AML-193 (cell line): ENCODE results near the gene CRIP1.
A peak's percentile ranks its signal among the peaks of the same experiment; 100 is the strongest.

ENCODE experiments used
- DNase-seq, 2 experiments: peaks; one replicate each; lab custom pipeline; 2025; lab: John Stamatoyannopoulos, UW

CRIP1 gene

DNA sequence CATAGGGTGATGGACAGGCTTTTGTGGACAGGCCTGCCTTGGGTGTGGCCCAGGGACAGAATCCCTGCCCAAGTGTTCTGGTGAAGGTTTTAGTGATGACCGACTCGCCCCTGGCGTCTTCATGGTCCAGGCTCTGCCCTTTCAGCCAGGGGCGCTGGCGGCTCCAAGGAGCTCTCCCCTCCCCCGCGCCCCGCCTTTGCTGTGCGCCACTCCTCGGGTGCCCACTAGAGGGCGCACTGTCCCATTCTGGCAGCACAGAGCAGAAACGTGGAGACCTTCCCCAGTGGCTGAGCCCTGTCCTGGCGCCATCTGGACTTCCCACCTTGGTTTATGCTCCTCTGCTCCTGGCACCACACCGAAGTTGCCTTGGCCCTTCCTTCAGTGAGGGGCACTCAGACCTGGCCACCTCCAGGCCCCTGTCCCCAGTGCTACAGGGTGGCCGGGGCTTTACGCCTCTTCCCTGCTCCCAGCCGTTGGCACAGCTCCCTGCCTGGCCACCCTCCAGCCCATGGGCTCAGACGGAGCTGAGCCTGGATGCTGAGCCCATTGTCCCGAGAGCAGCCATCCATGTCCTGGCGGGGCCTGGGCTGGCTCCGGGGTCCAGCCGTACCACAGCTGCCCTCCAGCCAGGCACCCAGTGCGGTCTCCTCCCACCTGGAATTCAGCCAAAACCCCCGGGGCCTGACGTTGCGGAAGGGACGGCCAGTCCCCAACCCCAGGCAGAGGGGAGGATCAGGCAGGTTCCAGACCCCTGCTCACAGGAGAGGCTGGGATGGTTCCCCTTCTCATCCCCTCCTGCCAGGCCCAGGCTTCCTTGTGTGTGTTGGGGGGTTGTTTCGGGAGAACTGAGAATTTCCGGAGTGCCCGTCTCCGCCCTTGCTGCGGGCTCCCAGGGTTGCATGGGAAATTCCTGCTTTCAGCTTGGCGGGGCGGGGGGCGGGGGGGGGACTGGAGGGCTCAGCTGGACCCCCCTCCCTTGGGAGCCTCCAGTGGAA lies 5.6 kb upstream of the CRIP1 start:
- DNase-seq, result peak; percentile 71 to 79

DNA sequence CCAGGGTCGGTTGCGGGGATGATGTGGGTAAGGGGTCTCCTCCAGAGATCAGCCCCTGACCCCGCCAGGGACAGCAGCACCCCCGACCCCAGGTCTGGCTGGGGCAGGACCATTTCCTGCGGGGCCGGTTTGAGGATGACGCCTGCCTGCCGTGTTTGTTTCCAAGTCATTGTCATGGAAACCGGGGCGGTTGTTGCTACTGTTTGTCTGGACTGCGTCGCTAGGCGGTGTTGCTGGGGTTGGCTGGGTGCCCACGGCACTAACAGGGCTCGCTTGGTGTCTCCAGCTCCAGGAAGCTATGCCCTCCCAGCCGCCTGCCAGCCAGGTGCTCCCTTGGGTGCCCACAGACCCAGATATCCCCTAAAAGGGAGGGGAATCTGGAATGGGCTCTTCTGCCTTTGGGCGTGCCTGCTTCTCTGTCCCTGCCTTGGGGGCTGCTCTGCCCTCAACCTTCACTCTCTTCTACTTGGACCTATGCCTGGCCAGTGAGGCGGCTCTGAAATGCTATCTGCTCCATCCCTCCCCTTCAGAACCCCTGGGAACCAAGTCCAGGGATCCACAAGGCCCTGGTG lies 4.7 kb upstream of the CRIP1 start:
- peak; percentile 90 to 92 for DNase-seq

DNA sequence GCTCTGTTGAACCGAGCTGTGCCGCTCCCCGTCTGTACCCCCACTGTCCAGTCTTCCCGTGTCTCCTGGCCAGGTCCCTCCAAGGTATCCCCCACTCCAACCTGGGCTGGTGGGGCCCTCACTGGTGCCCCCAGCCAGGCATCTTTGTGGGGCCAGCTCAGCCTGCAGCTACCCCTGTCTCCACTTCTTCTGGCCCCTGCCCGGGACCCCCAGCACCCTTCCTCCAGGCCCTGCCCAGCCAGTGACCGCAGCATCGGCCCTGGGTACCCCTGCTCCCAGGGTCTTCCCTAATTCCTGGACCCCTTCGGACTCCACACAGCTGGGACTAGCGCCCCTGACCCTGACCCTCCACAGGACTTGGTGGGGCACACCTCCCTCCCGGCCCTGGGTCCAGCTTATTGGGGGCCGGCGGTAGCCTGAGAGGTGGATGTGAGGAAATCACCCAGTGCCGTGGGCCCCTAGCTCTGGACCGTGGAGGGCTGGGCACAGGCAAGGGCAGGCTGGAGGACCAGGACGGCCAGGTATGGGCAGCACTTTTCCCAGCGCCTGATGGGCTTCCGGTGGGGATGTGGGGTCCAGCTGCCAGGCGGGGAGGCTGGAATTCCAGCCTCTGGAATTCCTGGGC lies 4.1 kb upstream of the CRIP1 start:
- DNase-seq, result no peak

DNA sequence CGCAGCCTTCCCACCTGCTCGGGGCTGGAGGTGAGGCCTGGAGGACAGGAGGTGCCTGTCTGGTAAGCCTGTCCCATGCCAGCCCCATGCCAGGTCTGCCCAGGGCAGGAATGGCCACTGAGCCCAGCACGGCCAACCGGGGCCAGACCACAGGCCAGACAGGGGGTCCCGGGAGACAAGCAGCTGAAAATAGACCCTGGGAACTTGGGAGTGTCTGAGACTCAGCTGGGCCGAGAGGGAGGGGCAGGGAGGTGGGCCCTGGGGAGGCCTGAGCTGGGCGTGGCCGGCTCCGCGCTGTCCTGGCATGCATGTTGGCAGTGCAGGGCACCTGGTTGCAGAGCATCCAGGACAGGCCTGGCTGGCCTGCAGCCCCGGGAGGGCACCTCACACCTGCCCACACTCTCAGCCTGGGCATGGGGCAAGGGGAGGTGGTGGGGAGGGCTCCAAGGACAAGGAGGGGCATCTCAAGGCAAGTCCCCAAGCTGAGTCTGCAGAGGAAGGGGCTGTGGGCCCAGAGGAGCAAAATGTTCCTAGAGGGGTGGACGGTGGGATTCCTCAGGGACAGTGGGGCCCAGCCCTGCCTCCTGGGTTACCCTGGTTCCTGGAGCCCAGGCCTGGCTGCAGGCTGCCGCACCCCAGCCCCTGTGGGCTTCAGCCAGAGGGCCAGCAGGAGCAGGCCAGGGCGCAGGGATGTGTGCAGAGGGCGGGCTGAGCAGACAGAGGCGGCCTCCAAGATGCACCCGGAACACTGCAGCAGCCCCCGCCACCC lies 3.2 kb upstream of the CRIP1 start:
- no peak for DNase-seq

DNA sequence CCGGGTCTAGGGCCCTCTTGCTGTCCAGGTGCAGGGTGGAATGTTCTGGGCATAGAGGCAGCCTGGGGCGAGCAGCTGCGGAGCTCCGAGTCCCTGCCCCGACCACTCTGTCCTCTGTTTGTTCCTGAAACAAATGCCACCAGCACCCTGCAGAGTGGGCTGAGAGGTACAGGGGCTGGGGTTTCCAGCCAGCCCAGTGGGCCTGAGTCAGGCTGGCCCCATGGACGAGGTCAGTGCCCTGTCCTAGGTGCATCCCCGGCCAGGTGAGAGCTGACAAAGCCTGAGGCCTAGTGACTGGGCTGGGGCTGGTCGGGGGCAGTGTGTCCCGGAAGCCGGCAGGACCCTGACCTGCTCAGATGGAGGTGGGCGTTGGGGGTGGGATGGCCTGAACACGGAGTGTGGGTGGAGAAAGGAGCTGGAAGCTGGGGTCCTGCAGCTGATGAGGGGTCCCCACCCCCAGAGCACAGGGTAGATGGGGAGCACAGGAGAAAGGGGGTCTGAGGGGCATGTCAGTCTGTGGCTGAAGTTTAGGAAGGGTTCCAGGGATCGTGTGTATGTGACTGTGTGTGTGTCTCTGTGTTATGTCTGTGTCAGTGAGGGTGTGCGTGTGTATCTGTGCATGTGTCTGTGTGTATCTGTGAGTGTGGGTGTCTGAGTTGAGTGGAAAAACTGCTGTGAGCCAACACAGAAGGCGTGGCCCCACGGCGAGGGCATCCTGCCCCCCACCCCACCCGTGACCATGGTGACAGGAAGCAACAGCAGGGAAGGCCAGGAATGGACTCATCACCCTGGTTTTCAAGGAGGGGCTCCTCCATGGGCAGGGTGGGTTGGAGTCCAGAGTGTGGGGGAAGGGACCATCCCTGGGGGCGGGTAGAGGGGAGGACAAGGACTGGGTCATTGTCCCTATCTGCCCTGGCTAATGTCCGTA lies 2.4 kb upstream of the CRIP1 start:
- DNase-seq, result no peak

DNA sequence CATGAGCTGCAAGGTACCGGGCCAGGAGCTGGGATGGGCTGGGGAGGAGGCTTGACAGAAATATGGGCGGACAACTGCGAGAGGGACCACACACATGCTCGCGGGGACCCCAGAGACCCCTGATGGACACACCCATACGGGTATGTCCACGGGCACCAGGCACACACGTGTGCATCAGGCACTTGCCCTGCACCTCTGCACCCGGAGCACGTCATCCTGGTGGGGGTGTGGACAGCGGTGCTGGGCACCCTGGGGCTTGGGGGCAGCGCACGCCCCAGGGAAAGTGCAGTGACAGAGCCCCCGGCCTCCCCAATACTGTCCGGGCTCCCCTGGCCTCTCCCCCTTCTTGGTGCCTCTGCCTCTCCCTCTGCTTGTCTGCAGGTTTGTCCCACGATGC lies 1.7 kb upstream of the CRIP1 start:
- DNase-seq, result no peak

DNA sequence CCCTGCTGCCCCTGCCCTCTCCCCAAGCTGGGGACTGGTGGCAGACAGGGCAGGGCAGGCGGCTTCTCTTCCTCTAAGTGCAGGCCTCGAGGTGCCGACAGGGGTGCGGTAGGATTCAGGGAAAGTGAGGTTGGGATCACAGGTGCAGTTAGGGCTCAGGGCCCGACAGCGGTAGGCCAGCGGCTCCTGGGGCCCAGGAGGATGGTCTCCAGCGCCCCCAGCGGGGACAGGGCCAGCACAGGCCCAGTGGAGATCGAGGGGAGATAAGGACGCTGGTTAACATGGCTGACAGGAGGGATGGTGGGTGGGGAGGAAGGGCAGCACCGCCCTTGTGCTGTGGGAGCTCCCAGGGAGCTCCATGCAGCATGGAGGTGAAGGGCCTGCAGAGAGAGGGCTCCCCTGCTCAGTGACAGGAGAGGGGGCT lies 935 bp upstream of the CRIP1 start:
- no peak for DNase-seq

DNA sequence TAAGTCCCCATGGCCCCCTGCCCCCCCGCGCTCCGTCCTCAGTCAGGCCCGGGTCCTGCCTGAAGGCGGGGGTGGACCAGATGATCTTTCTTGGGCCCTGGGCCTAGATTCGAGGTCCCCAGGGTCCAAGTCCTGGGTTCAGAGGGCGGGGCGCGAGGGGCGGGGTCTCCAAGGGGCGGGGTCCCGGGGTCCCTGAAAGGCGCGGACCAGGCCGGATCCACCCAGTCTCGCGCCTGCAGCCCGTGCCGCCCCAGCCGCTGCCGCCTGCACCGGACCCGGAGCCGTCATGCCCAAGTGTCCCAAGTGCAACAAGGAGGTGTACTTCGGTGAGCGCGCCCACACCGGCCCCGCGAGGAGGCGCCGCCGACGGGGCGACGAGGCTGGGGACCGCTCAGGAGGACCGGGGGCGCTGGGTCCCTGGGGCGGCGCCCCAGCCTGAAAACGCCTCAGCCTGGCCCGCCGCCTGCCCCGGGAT lies 325 bp downstream of the CRIP1 start:
- no peak for DNase-seq

DNA sequence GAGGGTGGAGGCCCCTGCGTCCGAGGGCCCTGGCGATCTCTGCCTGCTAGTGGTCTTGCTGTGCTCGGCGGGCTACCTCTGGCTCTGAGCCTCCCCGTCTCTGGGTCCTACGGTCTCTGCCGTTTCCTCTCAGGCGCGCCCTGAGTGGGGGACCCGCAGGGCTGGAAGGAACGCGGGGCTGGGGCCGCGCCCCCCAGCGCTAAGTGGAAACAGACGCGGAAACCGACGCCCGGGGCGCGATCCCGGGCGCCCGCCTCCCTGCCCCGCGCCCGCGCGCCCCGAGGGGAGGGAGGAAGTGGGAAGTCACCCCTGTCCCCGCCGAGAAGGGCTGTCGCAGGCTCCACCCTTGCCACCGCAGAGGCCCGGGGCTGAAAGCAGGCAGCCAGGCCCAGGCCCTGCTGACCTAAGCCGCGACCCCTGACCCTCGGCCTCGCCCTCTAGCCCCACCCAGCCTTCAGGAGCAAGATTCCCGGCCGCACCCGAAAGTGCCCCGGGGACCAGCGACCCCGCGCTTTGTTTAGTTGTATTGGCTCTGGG lies 831 bp downstream of the CRIP1 start:
- DNase-seq, result peak; percentile 47 to 70

DNA sequence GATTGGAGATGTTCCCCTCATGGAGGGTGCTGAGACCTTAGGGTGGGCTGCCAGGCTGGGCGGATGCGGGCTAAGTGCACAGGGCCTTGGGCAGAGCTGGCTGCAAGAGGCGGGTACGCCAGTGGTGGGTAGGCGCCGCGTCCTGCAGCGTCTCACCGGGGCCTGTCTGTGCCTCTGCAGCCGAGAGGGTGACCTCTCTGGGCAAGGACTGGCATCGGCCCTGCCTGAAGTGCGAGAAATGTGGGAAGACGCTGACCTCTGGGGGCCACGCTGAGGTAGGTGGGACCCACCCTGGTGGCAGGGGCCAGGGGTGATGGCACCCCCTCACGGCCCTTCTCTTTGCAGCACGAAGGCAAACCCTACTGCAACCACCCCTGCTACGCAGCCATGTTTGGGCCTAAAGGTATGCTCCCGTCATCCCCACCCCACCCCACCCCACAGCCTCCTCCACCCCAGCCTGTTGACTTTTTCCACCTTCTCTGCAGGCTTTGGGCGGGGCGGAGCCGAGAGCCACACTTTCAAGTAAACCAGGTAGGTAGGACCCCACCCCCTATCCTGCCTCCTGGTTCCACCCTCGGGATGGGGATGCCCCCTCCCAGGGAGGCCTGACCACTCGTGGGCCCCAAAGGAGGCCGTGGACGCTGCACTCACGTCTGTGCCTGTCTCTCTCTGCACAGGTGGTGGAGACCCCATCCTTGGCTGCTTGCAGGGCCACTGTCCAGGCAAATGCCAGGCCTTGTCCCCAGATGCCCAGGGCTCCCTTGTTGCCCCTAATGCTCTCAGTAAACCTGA lies 1.5 kb downstream of the CRIP1 start:
- DNase-seq, result no peak

DNA sequence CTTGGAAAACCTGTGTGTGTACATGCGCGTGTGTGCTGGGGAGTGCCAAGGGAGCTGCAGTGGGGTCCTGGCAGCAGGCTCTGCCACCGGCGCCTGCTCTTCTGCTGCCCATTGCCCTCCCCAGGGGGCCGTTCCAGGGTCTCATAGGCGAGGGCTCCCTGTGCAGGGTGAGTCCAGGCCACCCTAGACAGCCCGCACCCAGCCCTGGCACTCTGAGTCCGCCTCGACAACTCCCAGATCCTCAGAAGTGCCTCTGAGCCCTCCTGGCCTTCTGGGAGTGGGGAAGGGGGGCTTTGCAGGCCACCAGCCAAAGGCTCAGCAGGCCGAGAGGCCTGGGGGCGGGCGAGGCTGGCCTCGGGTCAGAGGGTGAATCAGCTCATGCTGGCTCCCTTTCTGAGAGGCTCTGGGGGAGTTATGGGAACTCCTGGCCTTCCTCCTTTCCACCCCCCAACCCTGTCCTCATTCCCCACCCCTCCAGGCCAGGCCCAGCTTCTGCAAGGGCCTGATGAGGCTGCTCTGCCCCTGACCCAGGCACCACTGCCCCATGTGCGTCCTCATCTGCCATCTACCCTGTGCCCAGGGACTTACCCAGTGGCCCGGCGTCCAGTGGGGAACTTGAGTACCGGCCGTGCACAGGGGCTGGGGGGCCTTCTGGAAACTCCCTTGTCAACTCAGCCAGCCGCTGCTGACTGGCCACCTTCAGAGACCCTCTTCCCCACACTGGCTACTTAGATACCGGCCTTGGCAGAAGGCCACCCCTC lies 2.3 kb downstream of the CRIP1 start:
- DNase-seq, result no peak

DNA sequence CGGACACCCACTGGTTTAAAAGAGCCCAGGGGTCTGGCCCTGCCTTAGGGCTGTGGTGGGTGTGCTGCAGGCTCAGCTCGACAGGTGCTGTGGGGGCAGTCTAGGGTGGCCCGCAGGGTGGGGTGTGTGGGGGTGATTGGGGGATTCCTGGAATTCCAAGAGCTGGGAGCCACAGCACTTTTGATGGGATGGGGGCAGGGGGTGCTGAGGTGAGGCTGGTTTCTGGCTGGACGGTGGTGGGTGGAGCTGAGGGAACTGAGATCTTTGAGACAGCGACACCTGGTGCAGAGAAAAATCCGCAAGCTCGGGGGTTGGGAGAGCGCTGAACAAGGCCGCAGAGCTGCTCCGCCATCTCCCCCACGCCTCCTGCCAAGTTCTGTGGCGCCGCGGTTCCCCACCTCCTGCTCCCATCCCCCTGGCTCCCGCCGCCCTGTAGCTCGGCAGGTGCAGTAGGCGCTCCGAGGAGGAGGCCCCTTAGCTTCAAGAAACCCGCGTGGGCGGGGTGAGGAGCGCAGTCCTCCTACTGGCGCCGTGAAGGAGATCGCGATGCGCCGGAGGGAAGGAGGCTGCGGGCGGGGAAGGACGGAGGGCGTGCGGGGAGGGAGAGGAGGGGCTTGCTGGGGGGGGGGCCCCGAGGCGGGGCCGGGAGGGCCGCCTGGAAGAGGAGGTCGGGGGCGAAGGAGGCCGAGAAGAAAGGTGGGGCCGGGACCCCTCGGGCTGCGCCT lies 3.0 kb downstream of the CRIP1 start:
- DNase-seq, result peak; percentile 72 to 80

DNA sequence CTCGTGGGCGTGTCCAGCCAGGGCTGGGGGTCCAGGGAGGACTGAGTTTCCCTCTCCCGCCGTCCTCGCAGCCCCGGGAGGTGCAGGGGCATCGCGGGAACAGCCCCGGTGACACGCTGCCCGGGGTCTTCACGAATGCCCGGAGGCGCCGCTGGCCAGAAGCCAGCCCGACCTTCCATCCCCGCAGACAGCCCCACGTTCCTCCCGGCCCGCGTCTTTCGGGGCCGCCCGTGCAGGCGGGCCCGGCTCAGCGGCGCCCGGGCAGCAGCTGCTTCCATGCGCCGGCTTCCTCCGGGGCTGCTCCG lies 3.5 kb downstream of the CRIP1 start:
- no peak for DNase-seq

DNA sequence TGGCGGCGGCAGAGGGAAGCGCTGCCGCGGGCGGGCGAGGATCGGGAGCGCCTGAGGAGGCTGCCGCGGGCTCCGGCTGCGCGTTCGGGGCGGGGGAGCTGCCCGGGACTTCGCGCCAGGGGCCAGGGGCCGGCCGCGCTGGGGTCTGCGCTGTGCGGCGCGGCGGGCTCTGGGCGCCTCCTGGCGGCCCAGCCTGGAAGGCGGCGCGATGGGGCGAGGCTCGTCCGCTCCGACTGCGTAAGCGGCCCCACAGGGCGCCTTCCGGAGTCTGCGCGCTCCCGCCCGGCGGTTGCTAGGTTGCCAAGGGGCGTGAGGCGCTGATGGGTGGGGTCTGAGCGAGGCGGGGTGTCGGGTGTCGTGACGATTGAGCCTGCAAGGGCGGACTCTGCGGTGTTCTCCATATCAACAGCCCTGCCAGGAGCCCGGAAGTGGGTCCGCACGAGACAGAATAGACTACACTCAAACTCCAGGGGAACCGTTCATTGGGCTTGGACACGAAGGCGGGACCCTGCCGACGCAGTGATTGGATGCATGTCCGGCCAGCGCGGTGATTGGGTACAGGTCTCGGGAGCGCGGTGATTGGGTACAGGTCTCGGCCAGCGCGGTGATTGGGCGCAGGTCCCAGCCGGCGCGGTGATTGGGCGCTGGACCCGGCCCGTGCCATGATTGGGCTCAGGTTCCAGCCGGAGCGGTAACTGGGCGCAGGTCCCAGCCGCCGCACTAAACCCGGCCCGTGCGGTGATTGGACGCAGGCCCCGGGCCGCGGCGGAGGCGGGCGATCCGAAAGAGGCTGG lies 4.1 kb downstream of the CRIP1 start, which contains the start of gene TEDC1:
Gene TEDC1, plus strand, starts transcription at position 675 of the 794 bp plus-strand sequence. CDS start 130 bp downstream, outside the sequence.
- peak; percentile 98 to 99 for DNase-seq

DNA sequence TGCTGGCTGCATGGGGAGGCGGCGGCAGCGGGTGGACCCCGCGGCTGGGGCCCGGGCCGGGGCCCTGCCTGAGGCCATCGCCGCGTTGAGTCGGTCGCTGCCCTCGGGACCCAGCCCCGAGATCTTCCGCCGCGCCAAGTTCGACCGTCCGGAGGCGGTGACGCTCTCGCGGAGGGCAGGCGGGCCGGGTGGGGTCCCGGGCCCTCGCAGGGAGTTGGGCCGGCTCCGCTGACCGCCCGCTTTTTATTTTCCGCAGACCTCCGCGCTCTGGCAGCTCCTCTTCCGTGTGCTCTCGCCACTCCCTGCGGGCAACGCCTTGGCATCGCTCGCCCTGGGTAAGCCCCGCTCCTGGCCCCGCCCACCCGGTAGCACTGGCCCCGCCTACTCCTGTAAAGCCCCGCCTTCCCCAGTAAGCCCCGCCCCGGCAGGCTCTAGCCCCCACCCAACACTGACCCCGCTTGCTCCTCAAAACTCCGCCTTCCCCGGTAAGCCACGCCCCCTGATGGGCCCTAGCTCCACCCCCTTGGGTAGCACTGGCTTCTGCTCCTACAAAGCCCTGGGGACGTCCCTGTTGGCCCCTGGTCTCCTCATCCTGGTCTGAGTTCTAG lies 4.8 kb downstream of the CRIP1 start:
- peak; percentile 45 to 46 for DNase-seq

DNA sequence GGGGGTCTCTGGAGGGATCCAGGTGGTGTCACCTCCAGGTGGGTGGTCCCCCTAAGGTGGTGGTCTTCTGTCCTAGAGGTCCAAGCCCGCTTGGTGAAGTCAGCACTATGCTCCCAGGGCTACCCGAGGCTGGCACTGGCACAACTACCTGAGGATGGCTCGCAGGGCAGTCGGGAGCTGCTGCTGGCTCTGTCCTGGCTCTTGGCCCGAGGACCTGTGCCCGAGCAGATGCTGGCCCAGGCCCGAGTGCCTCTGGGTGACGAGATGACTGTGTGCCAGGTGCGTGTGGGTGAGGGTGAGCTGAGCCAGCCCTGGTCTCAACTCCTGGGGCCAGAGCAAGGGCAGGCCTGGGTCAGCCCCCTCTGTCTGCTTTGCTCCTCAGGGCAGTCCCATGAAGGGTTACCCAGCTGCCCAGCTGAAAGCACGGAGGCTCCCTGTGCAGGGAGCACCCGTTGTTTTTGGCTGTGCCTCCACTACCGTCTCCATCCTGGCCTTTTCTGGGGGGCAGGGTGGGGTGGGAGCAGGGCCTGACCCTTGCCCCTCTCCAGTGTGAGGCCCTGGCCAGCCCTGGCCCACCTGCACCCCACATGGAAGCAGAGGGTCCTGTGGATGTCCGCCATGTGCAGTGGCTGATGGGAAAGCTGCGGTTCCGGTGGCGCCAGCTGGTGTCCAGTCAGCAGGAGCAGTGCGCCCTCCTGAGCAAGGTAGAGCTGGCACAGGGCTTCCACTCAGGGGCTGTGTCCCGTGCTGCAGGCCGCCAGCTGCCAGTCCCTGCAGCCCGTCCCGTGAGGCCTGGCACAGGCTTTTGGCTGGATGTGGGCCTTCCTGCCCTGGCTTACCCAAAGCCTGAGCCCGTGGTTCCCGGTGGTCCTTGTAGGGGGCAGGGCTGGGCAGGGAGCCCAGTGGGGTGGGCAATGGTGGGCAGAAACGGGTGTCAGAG lies 5.6 kb downstream of the CRIP1 start:
- no peak for DNase-seq
